GM21786 (cell line): ENCODE results near the gene TNNT2.

Source experiments
- ATAC-seq: cut with Tn5 transposase; IDR thresholded peaks from one replicate; pipeline ENCODE4 v1.9.1; 2021; ENCODE audit not compliant: unreplicated experiment

Gene TNNT2

GRCh38 chr1:201378804-201379203, 1.3 kb upstream of the TNNT2 start:
- ATAC-seq, result no peak

- no peak for ATAC-seq
Observed at GRCh38 chr1:201376464-201377374, 761 bp downstream of the TNNT2 start.

- ATAC-seq, result no peak
Observed at GRCh38 chr1:201376107-201376463, 1.4 kb downstream of the TNNT2 start.

GRCh38 chr1:201375169-201375568, 2.3 kb downstream of the TNNT2 start:
- no peak for ATAC-seq

GRCh38 chr1:201374364-201374763, 3.1 kb downstream of the TNNT2 start:
- ATAC-seq, result no peak

- no peak for ATAC-seq
Observed at GRCh38 chr1:201371792-201372191, 5.7 kb downstream of the TNNT2 start.

GRCh38 chr1:201371276-201371675, 6.2 kb downstream of the TNNT2 start:
- ATAC-seq, result no peak

- no peak for ATAC-seq
Observed at GRCh38 chr1:201370500-201370899, 7.0 kb downstream of the TNNT2 start.

GRCh38 chr1:201369209-201369608, 8.3 kb downstream of the TNNT2 start:
- no peak for ATAC-seq

GRCh38 chr1:201366696-201367095, 10.8 kb downstream of the TNNT2 start:
- ATAC-seq, result no peak

- no peak for ATAC-seq
Observed at GRCh38 chr1:201365251-201365650, 12.2 kb downstream of the TNNT2 start.

GRCh38 chr1:201364808-201365105, 12.7 kb downstream of the TNNT2 start:
- ATAC-seq, result no peak

GRCh38 chr1:201363467-201363866, 14.0 kb downstream of the TNNT2 start:
- ATAC-seq, result no peak

- no peak for ATAC-seq
Observed at GRCh38 chr1:201362906-201363305, 14.6 kb downstream of the TNNT2 start.

- ATAC-seq, result peak; percentile 50
Observed at GRCh38 chr1:201361652-201362504, 15.6 kb downstream of the TNNT2 start.

- no peak for ATAC-seq
Observed at GRCh38 chr1:201360901-201361651, 16.4 kb downstream of the TNNT2 start.

GRCh38 chr1:201360486-201360885, 17.0 kb downstream of the TNNT2 start:
- no peak for ATAC-seq

- no peak for ATAC-seq
Observed at GRCh38 chr1:201359873-201360210, 17.6 kb downstream of the TNNT2 start.

- no peak for ATAC-seq
Observed at GRCh38 chr1:201359031-201359872, 18.2 kb downstream of the TNNT2 start.

GRCh38 chr1:201358596-201358995, 18.9 kb downstream of the TNNT2 start:
- ATAC-seq, result no peak
